Loucy (cell line): Measurements from ENCODE around the gene PCDHA13.
"Not testable (repeated sequence)": the region's sequence is repeated elsewhere in the genome, so short reads cannot be mapped to it uniquely, and the experiment has no call there.

Experiments used
- H2AFZ ChIP-seq: fragments of 200-600 bp; sonication (generic); 2 replicates; pipeline ENCODE4 v1.6.0; 2016; ENCODE audit warnings: antibody characterized with exemption, mild to moderate bottlenecking, low read length, moderate library complexity
- H3F3A ChIP-seq: fragments of 200-600 bp; 2 replicates; pipeline ENCODE4 v1.6.0; 2016; ENCODE audit warnings: antibody characterized with exemption, low read depth, mild to moderate bottlenecking
- H3K27me3 ChIP-seq: fragments of 200-600 bp; sonication (generic); 2 replicates; pipeline ENCODE4 v1.6.1; 2014; ENCODE audit warnings: low read length, mild to moderate bottlenecking; ENCODE audit not compliant: insufficient read depth, poor library complexity, severe bottlenecking
- H3K36me3 ChIP-seq: fragments of 200-600 bp; sonication (generic); 2 replicates; pipeline ENCODE4 v1.6.1; 2016; ENCODE audit warnings: low read length; ENCODE audit not compliant: insufficient read depth
- H3K4me1 ChIP-seq: fragments of 200-600 bp; sonication (generic); 2 replicates; pipeline ENCODE4 v1.5.1; 2014; ENCODE audit warnings: low read length, mild to moderate bottlenecking; ENCODE audit not compliant: insufficient read depth, poor library complexity, severe bottlenecking
- H3K4me2 ChIP-seq: fragments of 200-600 bp; sonication (generic); 2 replicates; pipeline ENCODE4 v1.6.0; 2014; ENCODE audit warnings: antibody characterized with exemption, low read length, low read depth, mild to moderate bottlenecking; ENCODE audit not compliant: poor library complexity, severe bottlenecking
- H3K4me3 ChIP-seq: fragments of 200-600 bp; sonication (generic); 2 replicates; pipeline ENCODE4 v1.5.1; 2014; ENCODE audit warnings: low read length, mild to moderate bottlenecking, mixed read lengths; ENCODE audit not compliant: poor library complexity, severe bottlenecking
- H3K79me2 ChIP-seq: fragments of 200-600 bp; sonication (generic); 2 replicates; pipeline ENCODE4 v1.6.1; 2014; ENCODE audit warnings: low read length; ENCODE audit not compliant: insufficient read depth
- H3K9ac ChIP-seq: fragments of 200-600 bp; sonication (generic); 2 replicates; pipeline ENCODE4 v1.6.0; 2014; ENCODE audit warnings: mild to moderate bottlenecking, low read depth, low read length, moderate library complexity; ENCODE audit not compliant: poor library complexity, severe bottlenecking
- H3K9me2 ChIP-seq: fragments of 200-600 bp; sonication (generic); replicated peaks from 2 replicates; pipeline ENCODE4 v1.6.1; 2016; ENCODE audit warnings: low read depth, low read length, mixed read lengths
- H3K9me3 ChIP-seq: fragments of 200-600 bp; sonication (generic); 2 replicates; pipeline ENCODE4 v1.6.1; 2014; ENCODE audit warnings: mild to moderate bottlenecking, antibody characterized with exemption, low read length, low read depth; ENCODE audit not compliant: insufficient read depth
- H4K20me1 ChIP-seq: fragments of 200-600 bp; sonication (generic); 2 replicates; pipeline ENCODE4 v1.6.0; 2014; ENCODE audit warnings: antibody characterized with exemption, low read length, mild to moderate bottlenecking; ENCODE audit not compliant: insufficient read depth, poor library complexity, severe bottlenecking
- CTCF ChIP-seq: fragments of 200-600 bp; sonication (generic); conservative IDR thresholded peaks from 2 replicates; pipeline ENCODE4 v1.5.1; 2014; ENCODE audit warnings: mild to moderate bottlenecking, antibody characterized with exemption, low read length
- EZH2phosphoT487 ChIP-seq: fragments of 200-600 bp; IDR thresholded peaks from 2 replicates; pipeline ENCODE4 v1.6.1; 2018; ENCODE audit warnings: antibody characterized with exemption, mild to moderate bottlenecking, moderate library complexity, borderline replicate concordance

The PCDHA13 gene

DNA sequence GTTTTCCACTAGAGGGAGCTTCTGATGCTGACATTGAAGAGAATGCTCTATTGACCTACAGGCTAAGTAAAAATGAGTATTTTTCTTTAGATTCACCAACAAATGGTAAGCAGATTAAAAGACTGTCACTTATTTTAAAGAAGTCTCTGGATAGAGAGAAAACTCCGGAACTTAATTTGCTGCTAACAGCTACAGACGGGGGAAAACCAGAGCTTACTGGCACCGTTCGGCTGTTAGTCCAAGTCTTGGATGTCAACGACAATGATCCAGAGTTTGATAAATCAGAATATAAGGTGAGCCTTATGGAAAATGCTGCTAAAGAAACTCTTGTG is 12.4 kb upstream of the PCDHA13 start:
- Histone ChIP-seq H3K9me3 (no peaks in the 10 kb centered on the region), H3K9ac (no peak overlapping the region), H3K9me2 (no peaks in the 10 kb centered on the region), H2AFZ (no peak overlapping the region), H3K4me3 (no peak overlapping the region), H4K20me1 (no peaks in the 10 kb centered on the region), H3K4me1 (no peaks in the 10 kb centered on the region), H3K27me3 (no peaks in the 10 kb centered on the region), H3F3A (no peaks in the 10 kb centered on the region), H3K4me2 (no peak overlapping the region), H3K36me3 (no peaks in the 10 kb centered on the region), H3K79me2 (no peaks in the 10 kb centered on the region)
- TF ChIP-seq EZH2phosphoT487 (no peak), CTCF (peak; percentile 25; the same call in 1 of the 2 replicates)

DNA sequence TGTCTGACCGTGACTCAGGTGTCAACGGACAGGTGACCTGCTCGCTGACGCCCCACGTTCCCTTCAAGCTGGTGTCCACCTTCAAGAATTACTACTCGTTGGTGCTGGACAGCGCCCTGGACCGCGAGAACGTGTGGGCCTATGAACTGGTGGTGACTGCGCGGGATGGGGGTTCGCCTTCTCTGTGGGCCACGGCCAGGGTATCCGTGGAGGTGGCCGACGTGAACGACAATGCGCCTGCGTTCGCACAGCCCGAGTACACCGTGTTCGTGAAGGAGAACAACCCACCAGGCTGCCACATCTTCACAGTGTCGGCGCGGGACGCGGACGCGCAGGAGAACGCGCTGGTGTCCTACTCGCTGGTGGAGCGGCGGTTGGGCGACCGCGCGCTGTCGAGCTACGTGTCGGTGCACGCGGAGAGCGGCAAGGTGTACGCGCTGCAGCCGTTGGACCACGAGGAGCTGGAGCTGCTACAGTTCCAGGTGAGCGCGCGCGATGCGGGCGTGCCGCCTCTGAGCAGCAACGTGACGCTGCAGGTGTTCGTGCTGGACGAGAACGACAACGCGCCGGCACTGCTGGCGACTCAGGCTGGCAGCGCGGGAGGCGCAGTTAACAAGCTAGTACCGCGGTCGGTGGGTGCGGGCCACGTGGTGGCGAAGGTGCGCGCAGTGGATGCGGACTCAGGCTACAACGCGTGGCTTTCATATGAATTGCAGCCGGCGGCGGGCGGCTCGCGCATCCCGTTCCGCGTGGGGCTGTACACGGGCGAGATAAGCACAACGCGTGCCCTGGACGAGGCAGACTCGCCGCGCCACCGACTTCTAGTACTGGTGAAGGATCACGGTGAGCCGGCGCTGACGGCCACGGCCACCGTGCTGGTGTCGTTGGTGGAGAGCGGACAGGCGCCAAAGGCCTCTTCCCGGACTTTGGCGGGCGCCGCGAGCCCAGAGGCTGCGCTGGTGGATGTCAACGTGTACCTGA is 11.4 kb upstream of the PCDHA13 start:
- H2AFZ ChIP-seq = no peak overlapping the region
- no peaks in the 10 kb centered on the region for H3K36me3 ChIP-seq
- H4K20me1 ChIP-seq = no peaks in the 10 kb centered on the region
- no peak overlapping the region for H3K9ac ChIP-seq
- H3K4me1 ChIP-seq = no peaks in the 10 kb centered on the region
- no peak overlapping the region for H3K4me2 ChIP-seq
- H3K9me2 ChIP-seq = no peaks in the 10 kb centered on the region
- H3F3A ChIP-seq = no peaks in the 10 kb centered on the region
- no peak overlapping the region for H3K4me3 ChIP-seq
- H3K27me3 ChIP-seq = no peaks in the 10 kb centered on the region
- no peaks in the 10 kb centered on the region for H3K9me3 ChIP-seq
- H3K79me2 ChIP-seq = no peaks in the 10 kb centered on the region
- TF ChIP-seq CTCF (no peak), EZH2phosphoT487 (no peak)

DNA sequence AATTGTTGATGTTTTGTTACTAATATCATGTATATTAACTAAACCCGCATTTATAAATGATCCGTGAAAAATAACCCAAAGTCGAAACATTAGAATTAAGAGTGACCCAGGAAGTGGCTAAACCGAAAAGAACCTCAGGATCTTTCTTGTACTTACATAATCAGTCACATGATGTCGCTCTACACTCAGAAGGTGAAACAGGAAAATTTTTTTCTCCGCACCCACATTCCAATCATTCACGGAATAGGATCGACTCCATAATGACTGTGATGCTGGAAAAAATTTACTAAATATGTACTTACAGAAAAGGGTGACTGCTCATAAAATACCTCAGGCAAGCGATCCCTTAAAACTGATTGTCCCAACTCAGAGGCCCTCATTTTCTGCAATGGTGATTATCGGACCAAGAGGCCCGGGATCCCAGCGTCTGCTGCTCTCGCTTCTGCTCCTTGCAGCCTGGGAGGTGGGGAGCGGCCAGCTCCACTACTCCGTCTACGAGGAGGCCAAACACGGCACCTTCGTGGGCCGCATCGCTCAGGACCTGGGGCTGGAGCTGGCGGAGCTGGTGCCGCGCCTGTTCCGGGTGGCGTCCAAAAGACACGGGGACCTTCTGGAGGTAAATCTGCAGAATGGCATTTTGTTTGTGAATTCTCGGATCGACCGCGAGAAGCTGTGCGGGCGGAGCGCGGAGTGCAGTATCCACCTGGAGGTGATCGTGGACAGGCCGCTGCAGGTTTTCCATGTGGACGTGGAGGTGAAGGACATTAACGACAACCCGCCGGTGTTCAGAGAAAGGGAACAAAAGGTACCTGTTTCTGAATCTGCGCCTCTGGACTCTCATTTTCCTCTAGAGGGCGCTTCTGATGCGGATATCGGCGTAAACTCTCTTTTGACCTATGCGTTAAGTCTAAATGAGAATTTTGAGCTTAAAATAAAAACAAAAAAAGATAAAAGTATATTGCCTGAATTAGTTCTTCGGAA is 6.5 kb upstream of the PCDHA13 start, which contains the start of gene PCDHA12:
Gene PCDHA12 (plus strand): TSS at position 224 of the 981 bp plus-strand sequence. CDS start 165 bp downstream, at position 389.
- Histone ChIP-seq H3K9me3 (peaks cover 4% of the 10 kb centered on the region; the same call in 1 of the 2 replicates), H3K36me3 (no peaks in the 10 kb centered on the region), H3K9me2 (no peaks in the 10 kb centered on the region), H3K79me2 (no peaks in the 10 kb centered on the region), H3K27me3 (no peaks in the 10 kb centered on the region), H4K20me1 (no peaks in the 10 kb centered on the region), H2AFZ (no peak within 1 kb of the TSS), H3K9ac (no peak within 1 kb of the TSS), H3K4me2 (no peak within 1 kb of the TSS), H3F3A (no peaks in the 10 kb centered on the region), H3K4me1 (no peaks in the 10 kb centered on the region), H3K4me3 (no peak within 1 kb of the TSS)
- TF ChIP-seq EZH2phosphoT487 (no peak), CTCF (0 out of 2 replicates have a peak, but pooled peaks have one; percentile 10)

GRCh38 chr5:140876541-140877261 is 5.2 kb upstream of the PCDHA13 start:
- H3K4me1 ChIP-seq, H3K36me3 ChIP-seq, H3K4me2 ChIP-seq, H3K9me3 ChIP-seq, H3K9ac ChIP-seq, H3K4me3 ChIP-seq, H3K27me3 ChIP-seq, H3K79me2 ChIP-seq, H3F3A ChIP-seq, H3K9me2 ChIP-seq, H2AFZ ChIP-seq, H4K20me1 ChIP-seq: not testable (repeated sequence)
